HepG2 (cell line): ENCODE measurements around the gene SLC38A3. TPM values are rescaled to one million over a fixed set of nuclear protein-coding genes. Genes with fewer than 3 reads are reported as not detected.
A peak's percentile ranks its signal among the peaks of the same experiment; 100 is the strongest.

Experiments used
- ASH2L ChIP-seq: fragments of 300-600, 200-600 bp; sonication (generic); IDR thresholded peaks from 2 replicates; pipeline ENCODE4 v1.7.0; 2017; ENCODE audit warnings: low read depth, mild to moderate bottlenecking, moderate library complexity, mixed read lengths, low read length; ENCODE audit not compliant: insufficient read length
- ATRX ChIP-seq: sonication (generic); formaldehyde crosslinking; IDR thresholded peaks from 2 replicates; pipeline ENCODE4 v1.4.0; 2020; ENCODE audit warnings: missing genetic modification reagents, borderline replicate concordance
- CENPX ChIP-seq: sonication (generic); formaldehyde crosslinking; IDR thresholded peaks from 2 replicates; pipeline ENCODE4 v1.9.0; 2021; ENCODE audit warnings: mild to moderate bottlenecking, missing genetic modification reagents, moderate library complexity
- GLI4 ChIP-seq: sonication (generic); formaldehyde crosslinking; IDR thresholded peaks from 2 replicates; pipeline ENCODE4 v1.5.1; 2020; ENCODE audit warnings: missing genetic modification reagents, mild to moderate bottlenecking, moderate library complexity, borderline replicate concordance
- GZF1 ChIP-seq: sonication (generic); formaldehyde crosslinking; IDR thresholded peaks from 2 replicates; pipeline ENCODE4 v1.5.1; 2020; ENCODE audit warnings: mild to moderate bottlenecking, missing genetic modification reagents
- IRX3 ChIP-seq: sonication (generic); formaldehyde crosslinking; IDR thresholded peaks from 2 replicates; pipeline ENCODE4 v1.8.1; 2023; ENCODE audit warnings: mild to moderate bottlenecking, low read depth, missing genetic modification reagents, borderline replicate concordance
- MYPOP ChIP-seq: sonication (generic); formaldehyde crosslinking; IDR thresholded peaks from 2 replicates; pipeline ENCODE4 v1.8.1; 2023; ENCODE audit warnings: mild to moderate bottlenecking, moderate library complexity, missing genetic modification reagents
- NONO ChIP-seq, 2 experiments: fragments of 450-650 bp in 1 of 2; sonication (generic) in 1 of 2; formaldehyde crosslinking in 1 of 2; IDR thresholded peaks in 1 of 2; conservative IDR thresholded peaks in 1 of 2; 2 replicates each; pipeline versions ENCODE4 v1.6.1 to v1.8.0; 2017 to 2022; ENCODE audit warnings: mild to moderate bottlenecking in 1 of 2, missing genetic modification reagents in 1 of 2, moderate library complexity in 1 of 2
- RAD21 ChIP-seq: fragments of 450-650 bp; formaldehyde crosslinking; IDR thresholded peaks from 2 replicates; pipeline ENCODE4 v1.5.0; 2020; ENCODE audit warnings: mild to moderate bottlenecking
- SUZ12 ChIP-seq: fragments of 150-350 bp; IDR thresholded peaks from 2 replicates; pipeline ENCODE4 v1.6.1; 2014; ENCODE audit warnings: low read depth, low read length
- ZBTB14 ChIP-seq: sonication (generic); formaldehyde crosslinking; IDR thresholded peaks from 2 replicates; pipeline ENCODE4 v1.4.0; 2020; ENCODE audit warnings: missing genetic modification reagents
- ZBTB42 ChIP-seq: sonication (generic); formaldehyde crosslinking; IDR thresholded peaks from 2 replicates; pipeline ENCODE4 v1.5.0; 2020; ENCODE audit warnings: mild to moderate bottlenecking, missing genetic modification reagents
- ZFP90 ChIP-seq: sonication (generic); formaldehyde crosslinking; IDR thresholded peaks from 2 replicates; pipeline ENCODE4 v1.8.0; 2022; ENCODE audit warnings: missing genetic modification reagents, mild to moderate bottlenecking, inconsistent platforms, borderline replicate concordance
- ZFX ChIP-seq: sonication (generic); formaldehyde crosslinking; IDR thresholded peaks from 2 replicates; pipeline ENCODE4 v1.4.0; 2020; ENCODE audit warnings: mild to moderate bottlenecking, low read depth, missing genetic modification reagents, moderate library complexity
- ZNF335 ChIP-seq: sonication (generic); formaldehyde crosslinking; IDR thresholded peaks from 2 replicates; pipeline ENCODE4 v1.4.0; 2020; ENCODE audit warnings: missing genetic modification reagents
- ZNF609 ChIP-seq: sonication (generic); formaldehyde crosslinking; IDR thresholded peaks from 2 replicates; pipeline ENCODE4 v1.4.0; 2020; ENCODE audit warnings: mild to moderate bottlenecking, missing genetic modification reagents, borderline replicate concordance
- ZNF687 ChIP-seq: sonication (generic); formaldehyde crosslinking; IDR thresholded peaks from 2 replicates; pipeline ENCODE4 v1.5.1; 2020; ENCODE audit warnings: mild to moderate bottlenecking, missing genetic modification reagents, moderate library complexity
- polyA plus RNA-seq, 8 experiments: library from polyadenylated mRNA; depleted of rRNA in 3 of 8; stranded (reverse) in 7 of 8; unstranded in 1 of 8; fragments of >200 nt; fragmentation: Illumina TruSeq in 4 of 8; extraction: Trizol in 4 of 8; gene quantifications; 2 replicates each; pipeline versions ENCODE4 v1.2.1 to v1.2.3, GENCODE V29; 2011 to 2016; ENCODE audit warnings: low read depth in 4 of 8, missing spikeins in 1 of 8, mixed read lengths in 1 of 8; ENCODE audit not compliant: insufficient read depth in 1 of 8
- total RNA-seq, 5 experiments: library from RNA; depleted of rRNA; stranded (reverse); fragments of >200 nt; fragmentation: Illumina TruSeq; extraction: Trizol; gene quantifications; 2 replicates each; pipeline ENCODE4 v1.2.3, GENCODE V29; 2016; ENCODE audit warnings: low read depth in 1 of 5

The SLC38A3 gene
- total and polyA plus RNA-seq, 2 of the 13 experiments (the other 11 are each of a cell fraction or from before 2014, with no cell fraction given): 29.8 to 164 TPM

GRCh38 chr3:50203113-50203808, 1.8 kb upstream of the SLC38A3 start (continued):
- peak; percentile 93 for TF ChIP-seq ZFX
- TF ChIP-seq CENPX (CRISPR knock-in tag): no peak
- peak; percentile 84; the same call in 1 of the 2 replicates for TF ChIP-seq ZNF609
- no peak for TF ChIP-seq ZBTB14 (CRISPR knock-in tag)
- peak; percentile 44; the same call in 1 of the 2 replicates for TF ChIP-seq MYPOP (CRISPR knock-in tag)
- TF ChIP-seq ZBTB42 (CRISPR knock-in tag): peak; percentile 14; the same call in 1 of the 2 replicates
- peak; percentile 46 for TF ChIP-seq RAD21 (CRISPR knock-in tag)
- TF ChIP-seq ASH2L: no peak
- no peak for TF ChIP-seq GZF1 (CRISPR knock-in tag)
- no peak for TF ChIP-seq ZNF335 (CRISPR knock-in tag)
- peak; percentile 93 for TF ChIP-seq ZNF687 (CRISPR knock-in tag)
- no peak for TF ChIP-seq ATRX
- TF ChIP-seq SUZ12: no peak
- no peak for TF ChIP-seq IRX3
- TF ChIP-seq GLI4 (CRISPR knock-in tag): peak; percentile 87; the same call in 1 of the 2 replicates
- TF ChIP-seq NONO (IDR thresholded peaks at IDR 0.05): no peak
- 0 out of 2 replicates have a peak, but pooled peaks have one; percentile 49 for TF ChIP-seq NONO (CRISPR knock-in tag; conservative IDR thresholded peaks at IDR 0.05)
- 0 out of 2 replicates have a peak, but pooled peaks have one; percentile 22 for TF ChIP-seq ZFP90
